LNCaP clone FGC (cell line): Measurements from ENCODE around the gene RPGRIP1L.

Experiments
- DNase-seq: peaks from one replicate; pipeline ENCODE4 v3.0.0-alpha.2; 2011; ENCODE audit warnings: low read depth
- H3K4me3 ChIP-seq: 2 replicates; pipeline ENCODE4 v1.5.1; 2011; ENCODE audit warnings: mild to moderate bottlenecking, low read depth, low read length, control low read depth
- CTCF ChIP-seq: IDR thresholded peaks from 2 replicates; pipeline ENCODE4 v1.5.1; 2012; ENCODE audit warnings: mild to moderate bottlenecking; ENCODE audit not compliant: control insufficient read depth, insufficient read depth; ENCODE audit errors: extremely low read depth

The RPGRIP1L gene

GRCh38 chr16:53611179-53611696, 92.4 kb downstream of the RPGRIP1L start:
- H3K4me3 ChIP-seq, result no peak overlapping the region
- TF ChIP-seq CTCF, result no peak
- DNase-seq, result no peak

- DNase-seq, result no peak
- TF ChIP-seq CTCF, result no peak
- H3K4me3 ChIP-seq, result no peak overlapping the region
These were observed 94.1 kb downstream of the RPGRIP1L start for GRCh38 chr16:53609536-53609935.

GRCh38 chr16:53608094-53608493, 95.6 kb downstream of the RPGRIP1L start:
- TF ChIP-seq CTCF, result no peak
- H3K4me3 ChIP-seq, result no peak overlapping the region
- no peak for DNase-seq

GRCh38 chr16:53605831-53606400, 97.7 kb downstream of the RPGRIP1L start:
- no peak for TF ChIP-seq CTCF
- no peak overlapping the region for H3K4me3 ChIP-seq
- no peak for DNase-seq

- H3K4me3 ChIP-seq, result no peak overlapping the region
- no peak for TF ChIP-seq CTCF
- DNase-seq, result no peak
These were observed 98.3 kb downstream of the RPGRIP1L start for GRCh38 chr16:53605356-53605755.

- no peak for DNase-seq
- TF ChIP-seq CTCF, result no peak
These were observed 101.7 kb downstream of the RPGRIP1L start for GRCh38 chr16:53601961-53602360.

GRCh38 chr16:53600616-53601015, 103.0 kb downstream of the RPGRIP1L start:
- TF ChIP-seq CTCF, result no peak
- H3K4me3 ChIP-seq, result no peak overlapping the region
- DNase-seq, result no peak

More at GRCh38 chr16:53601961-53602360, 101.7 kb downstream of the RPGRIP1L start:
- H3K4me3 ChIP-seq, result no peak overlapping the region
